ENCODE measurements around the gene MCC. TPM values are rescaled to one million over a fixed set of nuclear protein-coding genes. Genes with fewer than 3 reads are reported as not detected.

The MCC gene
- total RNA-seq, 1 experiment from 2014 or later, result 23.5 TPM

GRCh38 chr5:113048931-113049330 lies 439.3 kb downstream of the MCC start (continued):
- no peak for TF ChIP-seq CBFB (CRISPR knock-in tag; IDR thresholded peaks at IDR 0.05; ENCODE audit: low read depth)
- no peak for TF ChIP-seq RORB (CRISPR knock-in tag; IDR thresholded peaks at IDR 0.05)
- no peak for TF ChIP-seq IRF1 (CRISPR knock-in tag; IDR thresholded peaks at IDR 0.05)
- no peak for TF ChIP-seq SOX15 (CRISPR knock-in tag; IDR thresholded peaks at IDR 0.05)
- TF ChIP-seq ZNF232 (CRISPR knock-in tag; IDR thresholded peaks at IDR 0.05), result no peak
- no peak for TF ChIP-seq ATF6 (CRISPR knock-in tag; IDR thresholded peaks at IDR 0.05)
- no peak for TF ChIP-seq ZBTB21 (CRISPR knock-in tag; IDR thresholded peaks at IDR 0.05; ENCODE audit: borderline replicate concordance)

DNA sequence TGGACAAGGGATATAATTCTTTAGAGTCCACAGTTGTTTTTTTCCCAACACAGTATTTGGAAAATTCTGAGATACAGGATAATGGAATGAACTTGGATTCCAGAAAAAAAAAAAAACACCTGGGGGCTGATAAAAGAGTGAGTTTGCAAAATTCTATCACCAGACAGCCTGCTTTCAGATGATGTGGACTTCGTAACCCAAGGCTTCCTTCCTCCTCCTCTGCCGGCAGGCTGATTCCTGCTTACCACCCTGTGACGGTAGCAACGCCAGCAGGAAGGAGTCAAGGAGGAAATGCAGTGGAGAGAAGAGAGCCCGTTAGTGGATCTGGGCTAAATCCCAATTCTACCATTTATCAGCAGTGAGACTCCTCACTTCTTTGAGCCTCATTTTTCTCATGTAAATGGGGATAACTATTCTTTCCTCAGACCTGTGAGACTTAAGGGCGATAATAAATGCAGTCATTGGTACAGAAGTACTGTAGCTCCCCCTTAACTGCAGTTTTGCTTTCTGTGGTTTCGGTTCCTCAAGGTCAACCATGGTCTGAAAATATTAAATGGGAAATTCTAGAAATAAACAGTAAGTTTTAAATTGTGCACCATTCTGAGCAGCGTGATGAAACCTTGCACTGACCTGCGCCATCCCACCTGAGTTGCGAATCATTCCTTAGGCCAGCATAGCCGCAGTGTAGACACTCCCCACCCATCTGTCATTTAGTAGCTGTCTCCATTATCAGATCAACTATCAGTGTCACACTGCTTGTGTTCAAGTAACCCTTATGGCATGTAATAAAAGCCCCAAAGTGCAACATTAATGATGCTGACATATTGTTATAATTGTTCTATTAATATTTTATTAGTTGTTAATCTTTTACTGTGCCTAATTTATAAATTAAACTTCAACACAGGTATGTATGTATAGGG lies 440.3 kb downstream of the MCC start:
- POLR2A ChIA-PET, result no interaction called here
- CTCF ChIA-PET, result interaction anchor here (1.7 kb wide), 1 partner anchor 9 kb away, joined by 6 read pairs; no protein-coding TSS in a partner anchor
- Mint-ChIP-seq H3K27ac (no peak overlapping the region), H3K36me3 (peaks cover 12% of the 10 kb centered on the region), H3K27me3 (ENCODE audit: low read depth) (no peaks in the 10 kb centered on the region), H3K4me3 (no peak overlapping the region), H3K9me3 (no peaks in the 10 kb centered on the region), H3K4me1 (peaks cover 4% of the 10 kb centered on the region; the same call in 1 of the 2 replicates)
- DNase-seq (ENCODE audit: low spot score), result no peak
- no peak for ATAC-seq
- TF ChIP-seq TP53 (CRISPR knock-in tag; IDR thresholded peaks at IDR 0.05) (no peak), ELF4 (CRISPR knock-in tag; IDR thresholded peaks at IDR 0.05; ENCODE audit: low read depth) (no peak), TEAD4 (CRISPR knock-in tag; IDR thresholded peaks at IDR 0.05) (no peak), MAX (CRISPR knock-in tag; IDR thresholded peaks at IDR 0.05) (no peak), HMGXB4 (CRISPR knock-in tag; IDR thresholded peaks at IDR 0.05) (no peak), IRF1 (CRISPR knock-in tag; IDR thresholded peaks at IDR 0.05) (no peak), SOX15 (CRISPR knock-in tag; IDR thresholded peaks at IDR 0.05) (no peak), EMX1 (CRISPR knock-in tag; IDR thresholded peaks at IDR 0.05) (no peak), GABPB1 (CRISPR knock-in tag; IDR thresholded peaks at IDR 0.05) (no peak), NR3C1 (CRISPR knock-in tag; conservative IDR thresholded peaks at IDR 0.05; ENCODE audit: low read depth) (no peak)
- TF ChIP-seq, protein P1, sequence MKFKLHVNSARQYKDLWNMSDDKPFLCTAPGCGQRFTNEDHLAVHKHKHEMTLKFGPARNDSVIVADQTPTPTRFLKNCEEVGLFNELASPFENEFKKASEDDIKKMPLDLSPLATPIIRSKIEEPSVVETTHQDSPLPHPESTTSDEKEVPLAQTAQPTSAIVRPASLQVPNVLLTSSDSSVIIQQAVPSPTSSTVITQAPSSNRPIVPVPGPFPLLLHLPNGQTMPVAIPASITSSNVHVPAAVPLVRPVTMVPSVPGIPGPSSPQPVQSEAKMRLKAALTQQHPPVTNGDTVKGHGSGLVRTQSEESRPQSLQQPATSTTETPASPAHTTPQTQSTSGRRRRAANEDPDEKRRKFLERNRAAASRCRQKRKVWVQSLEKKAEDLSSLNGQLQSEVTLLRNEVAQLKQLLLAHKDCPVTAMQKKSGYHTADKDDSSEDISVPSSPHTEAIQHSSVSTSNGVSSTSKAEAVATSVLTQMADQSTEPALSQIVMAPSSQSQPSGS (CRISPR knock-in tag; IDR thresholded peaks at IDR 0.05; ENCODE audit: borderline replicate concordance, low read depth), result no peak
- TF ChIP-seq, protein P2, sequence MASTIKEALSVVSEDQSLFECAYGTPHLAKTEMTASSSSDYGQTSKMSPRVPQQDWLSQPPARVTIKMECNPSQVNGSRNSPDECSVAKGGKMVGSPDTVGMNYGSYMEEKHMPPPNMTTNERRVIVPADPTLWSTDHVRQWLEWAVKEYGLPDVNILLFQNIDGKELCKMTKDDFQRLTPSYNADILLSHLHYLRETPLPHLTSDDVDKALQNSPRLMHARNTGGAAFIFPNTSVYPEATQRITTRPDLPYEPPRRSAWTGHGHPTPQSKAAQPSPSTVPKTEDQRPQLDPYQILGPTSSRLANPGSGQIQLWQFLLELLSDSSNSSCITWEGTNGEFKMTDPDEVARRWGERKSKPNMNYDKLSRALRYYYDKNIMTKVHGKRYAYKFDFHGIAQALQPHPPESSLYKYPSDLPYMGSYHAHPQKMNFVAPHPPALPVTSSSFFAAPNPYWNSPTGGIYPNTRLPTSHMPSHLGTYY (CRISPR knock-in tag; IDR thresholded peaks at IDR 0.05), result no peak
- TF ChIP-seq, protein P3, sequence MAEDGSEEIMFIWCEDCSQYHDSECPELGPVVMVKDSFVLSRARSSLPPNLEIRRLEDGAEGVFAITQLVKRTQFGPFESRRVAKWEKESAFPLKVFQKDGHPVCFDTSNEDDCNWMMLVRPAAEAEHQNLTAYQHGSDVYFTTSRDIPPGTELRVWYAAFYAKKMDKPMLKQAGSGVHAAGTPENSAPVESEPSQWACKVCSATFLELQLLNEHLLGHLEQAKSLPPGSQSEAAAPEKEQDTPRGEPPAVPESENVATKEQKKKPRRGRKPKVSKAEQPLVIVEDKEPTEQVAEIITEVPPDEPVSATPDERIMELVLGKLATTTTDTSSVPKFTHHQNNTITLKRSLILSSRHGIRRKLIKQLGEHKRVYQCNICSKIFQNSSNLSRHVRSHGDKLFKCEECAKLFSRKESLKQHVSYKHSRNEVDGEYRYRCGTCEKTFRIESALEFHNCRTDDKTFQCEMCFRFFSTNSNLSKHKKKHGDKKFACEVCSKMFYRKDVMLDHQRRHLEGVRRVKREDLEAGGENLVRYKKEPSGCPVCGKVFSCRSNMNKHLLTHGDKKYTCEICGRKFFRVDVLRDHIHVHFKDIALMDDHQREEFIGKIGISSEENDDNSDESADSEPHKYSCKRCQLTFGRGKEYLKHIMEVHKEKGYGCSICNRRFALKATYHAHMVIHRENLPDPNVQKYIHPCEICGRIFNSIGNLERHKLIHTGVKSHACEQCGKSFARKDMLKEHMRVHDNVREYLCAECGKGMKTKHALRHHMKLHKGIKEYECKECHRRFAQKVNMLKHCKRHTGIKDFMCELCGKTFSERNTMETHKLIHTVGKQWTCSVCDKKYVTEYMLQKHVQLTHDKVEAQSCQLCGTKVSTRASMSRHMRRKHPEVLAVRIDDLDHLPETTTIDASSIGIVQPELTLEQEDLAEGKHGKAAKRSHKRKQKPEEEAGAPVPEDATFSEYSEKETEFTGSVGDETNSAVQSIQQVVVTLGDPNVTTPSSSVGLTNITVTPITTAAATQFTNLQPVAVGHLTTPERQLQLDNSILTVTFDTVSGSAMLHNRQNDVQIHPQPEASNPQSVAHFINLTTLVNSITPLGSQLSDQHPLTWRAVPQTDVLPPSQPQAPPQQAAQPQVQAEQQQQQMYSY (CRISPR knock-in tag; IDR thresholded peaks at IDR 0.05), result no peak
- TF ChIP-seq, protein P4, sequence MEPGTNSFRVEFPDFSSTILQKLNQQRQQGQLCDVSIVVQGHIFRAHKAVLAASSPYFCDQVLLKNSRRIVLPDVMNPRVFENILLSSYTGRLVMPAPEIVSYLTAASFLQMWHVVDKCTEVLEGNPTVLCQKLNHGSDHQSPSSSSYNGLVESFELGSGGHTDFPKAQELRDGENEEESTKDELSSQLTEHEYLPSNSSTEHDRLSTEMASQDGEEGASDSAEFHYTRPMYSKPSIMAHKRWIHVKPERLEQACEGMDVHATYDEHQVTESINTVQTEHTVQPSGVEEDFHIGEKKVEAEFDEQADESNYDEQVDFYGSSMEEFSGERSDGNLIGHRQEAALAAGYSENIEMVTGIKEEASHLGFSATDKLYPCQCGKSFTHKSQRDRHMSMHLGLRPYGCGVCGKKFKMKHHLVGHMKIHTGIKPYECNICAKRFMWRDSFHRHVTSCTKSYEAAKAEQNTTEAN (CRISPR knock-in tag; IDR thresholded peaks at IDR 0.05), result no peak
- TF ChIP-seq, protein P5, sequence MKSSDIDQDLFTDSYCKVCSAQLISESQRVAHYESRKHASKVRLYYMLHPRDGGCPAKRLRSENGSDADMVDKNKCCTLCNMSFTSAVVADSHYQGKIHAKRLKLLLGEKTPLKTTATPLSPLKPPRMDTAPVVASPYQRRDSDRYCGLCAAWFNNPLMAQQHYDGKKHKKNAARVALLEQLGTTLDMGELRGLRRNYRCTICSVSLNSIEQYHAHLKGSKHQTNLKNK (CRISPR knock-in tag; IDR thresholded peaks at IDR 0.05), result no peak
